Upper lobe of right lung (tissue), 1 donor: ENCODE measurements around the gene WFDC12. TPM values are rescaled to one million over a fixed set of nuclear protein-coding genes. Genes with fewer than 3 reads are reported as not detected.
A peak's percentile ranks its signal among the peaks of the same experiment; 100 is the strongest.

Source experiments
- ATAC-seq: fragments of 200-7000 bp; cut with Tn5 transposase; one replicate; pipeline ENCODE4 v1.9.1; 2020; ENCODE audit warnings: mild to moderate bottlenecking, moderate library complexity
- DNase-seq: peaks from one replicate; pipeline ENCODE4 v3.0.0-alpha.2; 2020
- H3K27ac ChIP-seq: fragments of 200-600 bp; one replicate; pipeline ENCODE4 v1.8.0; 2022
- H3K27me3 ChIP-seq: fragments of 200-600 bp; one replicate; pipeline ENCODE4 v1.8.0; 2022; ENCODE audit warnings: mild to moderate bottlenecking
- H3K36me3 ChIP-seq: fragments of 200-600 bp; one replicate; pipeline ENCODE4 v1.8.0; 2022
- H3K4me1 ChIP-seq: fragments of 200-600 bp; one replicate; pipeline ENCODE4 v1.8.0; 2022
- H3K4me3 ChIP-seq: fragments of 200-600 bp; one replicate; pipeline ENCODE4 v1.8.0; 2022; ENCODE audit warnings: mild to moderate bottlenecking
- H3K9me3 ChIP-seq: fragments of 200-600 bp; one replicate; pipeline ENCODE4 v1.8.0; 2022
- intact Hi-C: fragments of 100-400 bp; cut with DNase I; formaldehyde crosslinking; loops from one replicate; pipeline ENCODE4 v1.11.0; 2022
- total RNA-seq: library from RNA; stranded (reverse); fragmentation: NEBNext Ultra II Directional; extraction: Animal tissue kit (Norgen Biotek cat#: 25700); gene quantifications from one replicate; pipeline ENCODE4 v1.2.1, GENCODE V29; 2021
- TF ChIP-seq, protein P1 (sequence below): fragments of 200-600 bp; IDR thresholded peaks from one replicate; pipeline ENCODE4 v1.8.0; 2022; ENCODE audit warnings: antibody characterized with exemption
- donor health status: DM: no; HTN: yes; CAD: no; lungs with severe emphysema.

The WFDC12 gene
- total RNA-seq, 1 donor from 2014 or later = 1.8 TPM

DNA sequence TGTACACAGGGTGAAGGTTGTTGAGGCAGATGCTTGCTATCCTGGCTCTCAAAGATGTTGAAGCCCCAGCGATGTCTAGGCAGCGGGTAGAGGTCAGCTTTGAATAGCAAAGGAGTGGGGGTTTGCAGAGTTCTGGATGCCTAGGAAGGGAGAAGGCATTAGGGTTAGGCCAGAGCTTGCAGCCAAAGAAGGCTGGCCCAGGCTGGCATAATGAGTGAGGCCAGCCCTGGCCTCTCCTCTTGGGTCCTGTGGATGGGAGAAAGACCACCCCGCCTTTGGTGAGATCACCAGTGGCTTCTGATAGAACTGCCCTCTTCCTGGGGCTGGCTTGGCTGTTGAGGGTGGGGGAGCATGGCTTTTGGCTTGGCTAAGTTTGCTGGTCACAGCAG is 8.9 kb downstream of the WFDC12 start:
- Histone ChIP-seq H3K9me3 (no peaks in the 10 kb centered on the region), H3K27me3 (no peaks in the 10 kb centered on the region), H3K4me1 (no peaks in the 10 kb centered on the region), H3K4me3 (no peak overlapping the region), H3K27ac (no peak overlapping the region), H3K36me3 (no peaks in the 10 kb centered on the region)
- TF ChIP-seq, protein P1, sequence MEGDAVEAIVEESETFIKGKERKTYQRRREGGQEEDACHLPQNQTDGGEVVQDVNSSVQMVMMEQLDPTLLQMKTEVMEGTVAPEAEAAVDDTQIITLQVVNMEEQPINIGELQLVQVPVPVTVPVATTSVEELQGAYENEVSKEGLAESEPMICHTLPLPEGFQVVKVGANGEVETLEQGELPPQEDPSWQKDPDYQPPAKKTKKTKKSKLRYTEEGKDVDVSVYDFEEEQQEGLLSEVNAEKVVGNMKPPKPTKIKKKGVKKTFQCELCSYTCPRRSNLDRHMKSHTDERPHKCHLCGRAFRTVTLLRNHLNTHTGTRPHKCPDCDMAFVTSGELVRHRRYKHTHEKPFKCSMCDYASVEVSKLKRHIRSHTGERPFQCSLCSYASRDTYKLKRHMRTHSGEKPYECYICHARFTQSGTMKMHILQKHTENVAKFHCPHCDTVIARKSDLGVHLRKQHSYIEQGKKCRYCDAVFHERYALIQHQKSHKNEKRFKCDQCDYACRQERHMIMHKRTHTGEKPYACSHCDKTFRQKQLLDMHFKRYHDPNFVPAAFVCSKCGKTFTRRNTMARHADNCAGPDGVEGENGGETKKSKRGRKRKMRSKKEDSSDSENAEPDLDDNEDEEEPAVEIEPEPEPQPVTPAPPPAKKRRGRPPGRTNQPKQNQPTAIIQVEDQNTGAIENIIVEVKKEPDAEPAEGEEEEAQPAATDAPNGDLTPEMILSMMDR = no peak
- ATAC-seq = no peak
- DNase-seq = no peak
- intact Hi-C loops = no loop called here

DNA sequence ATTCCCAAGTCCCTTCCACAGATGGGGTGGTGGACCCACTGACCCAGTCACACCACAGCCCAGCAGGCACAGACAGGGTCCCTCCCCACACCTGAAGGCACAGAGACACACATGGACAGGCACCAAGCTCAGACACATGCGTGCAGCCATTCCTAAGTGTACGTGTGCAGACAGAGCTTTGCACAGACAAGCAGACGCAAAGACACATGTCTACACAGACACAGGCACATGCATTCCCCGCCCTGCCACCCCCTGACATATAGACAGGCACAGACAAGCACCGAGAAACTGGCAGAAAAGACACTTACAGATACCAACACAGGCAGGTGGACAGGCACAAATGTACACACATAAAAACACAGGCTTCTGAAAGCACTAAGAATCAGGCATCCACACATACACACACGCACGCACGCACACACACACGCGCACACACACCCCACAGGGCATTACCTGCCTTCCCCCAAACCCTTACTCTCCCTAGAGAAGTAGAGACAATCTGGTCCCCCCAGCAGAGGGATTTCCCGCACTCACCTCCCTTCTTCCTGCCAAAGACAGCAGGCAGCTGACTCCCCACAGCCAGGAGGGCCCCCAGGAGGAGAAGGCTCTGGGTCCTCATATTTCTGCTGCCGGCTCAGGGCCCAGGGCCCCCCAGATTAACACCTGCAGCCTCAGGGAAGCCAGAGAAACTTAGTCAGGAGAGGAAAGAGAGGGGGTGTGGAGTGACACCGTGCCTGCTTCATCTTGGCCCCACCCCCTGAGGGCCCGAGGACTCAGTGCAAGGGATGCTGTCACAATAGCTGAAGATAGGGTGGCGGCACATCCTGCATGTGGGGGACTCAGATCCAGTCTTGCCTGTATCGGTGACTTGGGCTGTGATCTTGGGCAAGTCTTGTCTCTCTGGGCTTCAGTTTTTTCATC is 9.5 kb downstream of the WFDC12 start, which contains the start of gene WFDC5:
Gene WFDC5, minus strand, starts transcription at position 710 of the 921 bp plus-strand sequence. Its CDS starts 91 bp downstream, at position 619.
- DNase-seq = no peak
- no peak for ATAC-seq
- intact Hi-C loops = no loop called here
- H3K36me3 ChIP-seq = no peaks in the 10 kb centered on the region
- no peak within 1 kb of the TSS for H3K27ac ChIP-seq
- TF ChIP-seq, protein P1 = no peak
- H3K9me3 ChIP-seq = no peaks in the 10 kb centered on the region
- no peaks in the 10 kb centered on the region for H3K27me3 ChIP-seq
- no peak within 1 kb of the TSS for H3K4me3 ChIP-seq
- H3K4me1 ChIP-seq = no peaks in the 10 kb centered on the region

DNA sequence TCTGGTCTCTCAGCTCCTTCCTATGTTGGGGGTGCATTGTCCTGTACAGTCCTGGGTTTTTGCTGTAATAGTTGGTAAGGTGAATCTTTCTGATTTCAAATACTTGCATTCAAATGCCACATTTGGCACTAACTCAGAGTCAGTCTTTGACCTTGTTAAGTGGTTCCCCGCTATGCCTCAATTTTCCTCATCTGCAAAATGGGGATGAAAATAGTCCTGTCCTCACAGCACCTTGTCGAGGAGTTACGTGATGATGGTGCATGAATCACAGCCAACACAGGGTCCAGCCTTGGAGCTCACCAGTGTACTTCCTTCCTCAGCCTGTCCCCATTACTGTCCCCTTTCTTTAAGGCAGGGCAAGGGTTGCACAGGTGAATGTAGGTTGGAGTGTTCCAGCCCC is 10.4 kb downstream of the WFDC12 start:
- no peak overlapping the region for H3K27ac ChIP-seq
- H3K4me3 ChIP-seq = no peak overlapping the region
- H3K4me1 ChIP-seq = no peaks in the 10 kb centered on the region
- no peak for ATAC-seq
- no peaks in the 10 kb centered on the region for H3K27me3 ChIP-seq
- intact Hi-C loops = no loop called here
- no peak for DNase-seq
- no peaks in the 10 kb centered on the region for H3K9me3 ChIP-seq
- no peaks in the 10 kb centered on the region for H3K36me3 ChIP-seq
- TF ChIP-seq, protein P1 = no peak

DNA sequence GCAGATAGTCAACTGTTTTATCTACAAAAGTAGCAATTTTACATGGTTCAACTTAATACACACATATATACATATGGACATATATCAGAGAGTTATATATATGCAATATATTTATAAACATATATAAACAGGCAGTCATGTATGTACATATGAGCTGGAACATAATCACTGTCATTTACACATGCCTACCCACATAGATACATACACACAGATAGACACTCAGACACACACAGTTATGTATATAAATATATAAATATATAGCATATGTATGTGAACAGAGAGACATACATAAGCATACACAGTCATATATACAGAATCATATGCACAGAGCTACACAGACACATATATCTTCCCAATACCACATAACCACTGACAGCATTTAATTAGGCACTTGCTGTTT is 11.5 kb downstream of the WFDC12 start:
- H3K36me3 ChIP-seq = no peaks in the 10 kb centered on the region
- DNase-seq (no peak), ATAC-seq (no peak)
- H3K4me3 ChIP-seq = no peak overlapping the region
- H3K9me3 ChIP-seq = no peaks in the 10 kb centered on the region
- no peaks in the 10 kb centered on the region for H3K27me3 ChIP-seq
- TF ChIP-seq, protein P1 = no peak
- H3K4me1 ChIP-seq = no peaks in the 10 kb centered on the region
- H3K27ac ChIP-seq = no peak overlapping the region
- intact Hi-C loops = no loop called here

DNA sequence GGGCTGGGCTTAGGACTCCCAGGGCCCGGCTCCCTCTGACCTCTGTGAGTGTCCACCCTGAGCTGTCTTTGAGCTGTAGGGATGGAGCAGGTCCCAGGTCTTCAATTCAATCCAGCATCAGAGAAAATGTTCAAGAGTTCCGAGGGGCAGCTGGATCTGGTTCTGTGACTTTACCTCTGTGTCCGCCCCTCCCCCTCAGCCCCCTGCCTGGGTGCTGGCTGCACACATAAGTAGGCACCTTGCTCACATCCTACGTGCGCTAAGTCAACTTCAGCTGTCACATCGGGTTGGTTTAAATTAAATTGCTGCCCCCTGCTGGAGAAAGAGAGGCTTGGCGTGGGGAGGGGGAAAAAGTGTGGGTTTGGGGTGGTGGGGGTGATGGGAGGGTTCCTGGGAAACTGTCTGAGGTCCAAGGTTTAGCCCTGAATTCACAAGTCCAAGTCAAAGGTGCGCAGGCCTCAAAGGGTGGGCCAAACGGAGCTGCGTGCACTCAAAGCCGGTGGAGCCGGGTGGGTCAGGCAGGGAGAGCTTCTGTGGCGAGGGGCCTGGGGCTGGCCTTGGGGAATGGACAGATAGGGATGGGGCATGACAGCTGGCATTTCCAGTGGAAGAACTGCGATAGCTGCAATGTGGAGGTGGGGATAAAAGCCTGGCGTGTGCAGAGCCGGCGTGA is 12.3 kb downstream of the WFDC12 start:
- Histone ChIP-seq H3K9me3 (no peaks in the 10 kb centered on the region), H3K36me3 (no peaks in the 10 kb centered on the region), H3K4me1 (no peaks in the 10 kb centered on the region), H3K27me3 (no peaks in the 10 kb centered on the region), H3K4me3 (no peak overlapping the region), H3K27ac (no peak overlapping the region)
- intact Hi-C loops = no loop called here
- DNase-seq (no peak), ATAC-seq (peak; percentile 27)
- TF ChIP-seq, protein P1 = peak; percentile 47
